NOMO-1 treated with DMSO at 0.1 percent for 48 hours (cell line): ENCODE results near the gene PRSS16.

Experiments used
- DNase-seq: peaks from one replicate; lab custom pipeline; 2025; ENCODE audit not compliant: unreplicated experiment; lab: John Stamatoyannopoulos, UW

Gene PRSS16

GRCh38 chr6:27281569-27281968 lies 34.1 kb downstream of the PRSS16 start:
- DNase-seq, result no peak

DNA sequence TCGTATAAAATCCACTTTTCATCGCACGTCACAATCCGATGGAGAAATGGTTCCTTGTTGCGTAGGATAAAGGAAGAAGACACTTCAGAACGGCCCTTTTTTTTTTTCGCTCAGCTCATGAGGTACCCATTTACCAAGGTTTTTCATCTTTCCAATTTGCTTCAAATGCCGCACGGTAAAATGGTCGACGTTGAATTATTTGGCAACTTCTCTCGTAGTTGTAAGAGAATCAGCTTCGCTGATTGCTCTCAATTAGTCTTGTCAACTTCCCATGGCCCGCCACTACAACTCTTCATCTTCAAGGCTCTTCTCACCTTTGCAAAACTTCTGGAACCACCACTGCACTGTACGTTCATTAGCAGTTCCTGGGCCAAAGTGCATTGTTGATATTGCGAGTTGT lies 35.8 kb downstream of the PRSS16 start:
- DNase-seq, result no peak

DNA sequence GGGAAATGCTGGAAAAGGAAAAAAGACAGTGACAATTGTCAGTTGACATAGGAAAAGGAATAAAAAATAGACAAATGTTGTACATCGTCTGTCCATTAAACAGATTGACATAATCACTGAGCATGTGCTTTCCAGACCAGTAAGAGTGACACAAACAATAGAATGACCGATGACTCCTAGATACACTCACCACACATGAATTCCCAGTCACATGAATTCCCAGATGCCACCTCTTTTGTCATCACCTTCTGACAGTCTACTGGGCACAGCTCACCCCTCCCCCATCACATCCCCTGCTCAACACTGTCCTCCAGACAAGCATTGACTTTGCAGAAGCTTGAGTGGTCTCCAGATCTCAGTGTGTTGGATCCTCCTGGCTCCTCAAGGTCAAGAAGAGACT lies 38.6 kb downstream of the PRSS16 start:
- DNase-seq, result no peak

- DNase-seq, result no peak
Observed at GRCh38 chr6:27287751-27288135, 40.2 kb downstream of the PRSS16 start.

GRCh38 chr6:27288136-27289044 lies 40.9 kb downstream of the PRSS16 start:
- DNase-seq, result no peak

- DNase-seq, result no peak
Observed at GRCh38 chr6:27290065-27290849, 42.8 kb downstream of the PRSS16 start.

GRCh38 chr6:27290850-27291208 lies 43.3 kb downstream of the PRSS16 start:
- no peak for DNase-seq

GRCh38 chr6:27293436-27294098 lies 46.1 kb downstream of the PRSS16 start:
- no peak for DNase-seq

DNA sequence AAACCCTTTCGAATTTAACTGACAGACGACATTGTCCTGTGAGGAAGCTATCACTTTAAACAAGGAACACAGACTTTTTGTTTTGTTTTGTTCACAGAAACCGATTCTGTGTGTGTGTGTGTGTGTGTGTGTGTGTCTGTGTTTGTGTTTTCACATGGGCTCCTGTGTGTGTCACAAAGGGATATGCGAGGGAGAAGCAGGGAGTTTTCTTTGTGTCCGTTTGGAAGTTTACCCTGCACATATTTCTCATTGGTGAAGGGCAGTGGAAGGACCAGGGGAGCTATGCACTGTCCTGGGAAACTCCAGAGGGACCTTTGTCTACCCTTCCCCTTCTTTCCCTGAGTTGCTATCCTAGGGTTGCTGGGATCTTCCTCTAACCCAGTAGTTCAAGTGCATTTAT lies 46.9 kb downstream of the PRSS16 start:
- no peak for DNase-seq

DNA sequence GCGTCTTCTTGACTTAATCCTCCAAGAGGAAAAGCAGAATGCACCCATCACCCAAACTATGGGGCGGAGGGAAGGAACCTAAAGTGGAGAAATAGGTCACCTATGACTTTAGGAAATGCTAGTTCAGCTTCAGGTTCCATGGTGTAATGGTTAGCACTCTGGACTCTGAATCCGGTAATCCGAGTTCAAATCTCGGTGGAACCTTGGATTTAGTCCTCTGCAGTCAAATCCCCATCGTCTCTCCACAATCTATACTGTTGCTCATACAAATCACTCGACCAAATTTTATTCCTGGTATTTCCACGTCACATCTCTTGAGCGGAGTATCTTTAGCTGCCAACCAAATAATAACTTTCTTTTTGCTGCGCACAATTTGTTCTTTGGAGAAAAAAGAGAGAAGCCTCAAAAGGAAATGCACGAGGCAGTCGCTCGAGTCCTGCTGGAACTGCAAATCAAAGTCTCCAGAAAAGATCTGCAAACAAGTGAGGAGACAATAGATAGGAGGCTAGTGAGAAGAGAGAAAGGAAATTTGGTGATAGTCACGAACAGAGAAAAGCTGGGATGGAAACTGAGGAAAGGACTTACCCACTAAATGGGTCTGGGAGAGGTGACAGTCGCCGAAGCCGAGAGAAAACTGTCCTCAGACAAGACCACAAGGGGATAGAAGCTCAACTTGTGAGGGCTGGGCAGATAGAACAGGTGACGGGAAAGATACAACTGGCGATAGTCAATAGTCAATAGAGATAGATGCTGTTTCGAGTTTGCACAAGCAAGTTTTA lies 48.0 kb downstream of the PRSS16 start:
- DNase-seq, result no peak

DNA sequence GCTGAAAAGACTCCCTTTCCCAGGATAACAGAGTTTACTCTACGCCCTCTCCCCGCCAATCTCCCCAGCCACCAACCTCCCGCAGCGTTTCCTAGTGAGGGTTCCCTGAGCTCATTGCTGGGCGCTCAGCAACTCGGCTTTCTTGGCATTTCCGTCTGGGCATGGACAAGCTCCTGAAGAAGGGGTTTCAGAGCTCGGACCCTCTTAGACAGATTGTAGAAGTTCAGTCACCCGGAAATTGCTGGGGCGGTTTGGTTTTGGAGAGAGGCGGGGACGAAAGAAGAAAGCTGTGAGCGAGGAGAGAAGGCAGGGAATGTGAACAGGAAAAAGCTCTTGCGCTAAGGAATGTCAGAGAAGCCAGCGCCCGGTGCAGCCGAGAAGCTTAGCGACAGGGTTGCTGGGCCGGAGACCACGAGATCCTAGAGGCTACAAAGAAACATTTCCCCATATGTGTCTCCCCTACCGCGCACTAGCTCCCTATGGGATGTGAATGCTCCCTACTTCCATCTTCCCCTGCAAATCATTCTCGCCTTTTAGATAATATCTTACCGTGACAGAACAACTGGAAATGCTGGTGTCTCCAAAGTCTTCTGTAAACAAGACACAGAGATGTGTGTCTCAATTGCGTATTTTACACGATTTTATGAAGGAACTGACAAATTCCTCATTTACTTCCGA lies 48.7 kb downstream of the PRSS16 start:
- no peak for DNase-seq

- DNase-seq, result no peak
Observed at GRCh38 chr6:27297484-27297856, 50.0 kb downstream of the PRSS16 start.

GRCh38 chr6:27297857-27298730 lies 50.6 kb downstream of the PRSS16 start:
- no peak for DNase-seq

DNA sequence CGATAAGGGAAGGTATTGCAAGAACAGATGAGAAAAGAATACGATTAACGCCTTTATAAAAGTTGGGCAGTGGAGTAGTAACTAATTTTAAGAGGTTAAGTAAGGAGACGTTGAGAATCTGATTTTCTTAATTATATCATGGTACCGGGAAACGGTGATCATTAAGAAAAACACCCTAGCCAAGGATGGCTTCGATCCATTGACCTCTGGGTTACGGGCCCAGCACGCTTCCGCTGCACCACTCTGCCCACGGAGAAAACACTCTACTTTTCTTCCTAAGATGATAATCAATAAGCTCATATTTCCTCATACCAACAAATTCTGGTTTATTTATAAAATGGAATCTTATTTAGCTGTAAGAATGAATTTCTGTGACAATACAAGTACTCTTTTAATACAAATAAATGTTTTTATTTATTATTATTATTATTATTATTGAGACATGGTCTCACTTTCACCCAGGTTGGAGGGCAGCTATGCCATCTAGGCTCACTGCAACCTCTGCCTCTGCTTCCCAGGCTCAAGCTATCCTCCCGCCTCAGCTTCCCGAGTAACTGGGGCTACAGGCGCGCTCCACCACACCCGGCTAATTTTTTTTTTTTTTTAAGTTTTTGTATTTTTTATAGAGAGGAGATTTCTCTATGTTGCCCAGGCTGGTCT lies 56.2 kb downstream of the PRSS16 start:
- no peak for DNase-seq
